PC-3 (cell line): Measurements from ENCODE around the gene ERV3-1. TPM values are rescaled to one million over a fixed set of nuclear protein-coding genes. Genes with fewer than 3 reads are reported as not detected.

Source experiments
- ATAC-seq: fragments of 200-7000 bp; cut with Tn5 transposase; 2 replicates; pipeline ENCODE4 v1.9.1; 2020; ENCODE audit warnings: mild to moderate bottlenecking, moderate library complexity
- BruUV-seq: library from RNA; stranded (reverse); fragments of 400-500 nt; replicated peaks from 2 replicates; lab custom pipeline; 2021; lab: Mats Ljungman, UMichigan
- CTCF ChIA-PET: fragments of 300-600 bp; sonication (Branson Sonifier 250); formaldehyde crosslinking; loops from one replicate; lab custom pipeline; 2022; ENCODE audit warnings: antibody characterized with exemption; lab: Charles Lee
- POLR2A ChIA-PET: fragments of 300-600 bp; sonication (Branson Sonifier 250); formaldehyde crosslinking; loops from one replicate; lab custom pipeline; 2022; ENCODE audit warnings: antibody characterized with exemption; ENCODE audit not compliant: unreplicated experiment; lab: Charles Lee
- DNase-seq: peaks from one replicate; pipeline ENCODE4 v3.0.0-alpha.2; 2015
- H2AFZ ChIP-seq: fragments of 300-600 bp; sonication (generic); 2 replicates; pipeline ENCODE4 v1.6.0; 2016; ENCODE audit warnings: antibody characterized with exemption, low read length
- H3F3A ChIP-seq: fragments of 300-600 bp; sonication (generic); one replicate; pipeline ENCODE4 v1.6.0; 2017; ENCODE audit warnings: antibody characterized with exemption, low read length, control low read depth, mild to moderate bottlenecking; ENCODE audit not compliant: unreplicated experiment
- H3K27ac ChIP-seq: fragments of 300-600 bp; sonication (generic); 2 replicates; pipeline ENCODE4 v1.5.1; 2016; ENCODE audit warnings: mild to moderate bottlenecking, low read length
- H3K27me3 ChIP-seq: fragments of 300-600 bp; sonication (generic); 2 replicates; pipeline ENCODE4 v1.6.1; 2016; ENCODE audit warnings: low read length, mixed read lengths
- H3K36me3 ChIP-seq: fragments of 300-600 bp; sonication (generic); 2 replicates; pipeline ENCODE4 v1.6.1; 2016; ENCODE audit warnings: low read depth, mixed run types, low read length, mixed read lengths
- H3K4me1 ChIP-seq: fragments of 300-600 bp; sonication (generic); 2 replicates; pipeline ENCODE4 v1.5.1; 2016; ENCODE audit warnings: low read length; ENCODE audit not compliant: insufficient read depth
- H3K4me2 ChIP-seq: fragments of 300-600 bp; sonication (generic); 2 replicates; pipeline ENCODE4 v1.6.0; 2016; ENCODE audit warnings: low read length
- H3K4me3 ChIP-seq: fragments of 300-600 bp; sonication (generic); 2 replicates; pipeline ENCODE4 v1.5.1; 2016; ENCODE audit warnings: mild to moderate bottlenecking, low read length, mixed read lengths
- H3K79me2 ChIP-seq: fragments of 300-600 bp; sonication (generic); 2 replicates; pipeline ENCODE4 v1.6.1; 2017; ENCODE audit warnings: low read length, mixed read lengths
- H3K9ac ChIP-seq: fragments of 300-600 bp; sonication (generic); 2 replicates; pipeline ENCODE4 v1.6.0; 2016; ENCODE audit warnings: mild to moderate bottlenecking, low read length
- H3K9me2 ChIP-seq: fragments of 300-600 bp; sonication (generic); replicated peaks from 2 replicates; pipeline ENCODE4 v1.6.1; 2016; ENCODE audit warnings: mixed run types, low read length, mixed read lengths
- H3K9me3 ChIP-seq: fragments of 300-600 bp; sonication (generic); 2 replicates; pipeline ENCODE4 v1.6.1; 2016; ENCODE audit warnings: low read length, mixed read lengths
- H4K20me1 ChIP-seq: fragments of 300-600 bp; sonication (generic); 2 replicates; pipeline ENCODE4 v1.6.1; 2016; ENCODE audit warnings: low read length, mixed read lengths
- CTCF ChIP-seq: fragments of 300-600 bp; sonication (generic); conservative IDR thresholded peaks from 2 replicates; pipeline ENCODE4 v1.5.1; 2017; ENCODE audit warnings: antibody characterized with exemption, low read depth, mild to moderate bottlenecking, low read length
- EZH2 ChIP-seq: fragments of 300-600 bp; sonication (generic); IDR thresholded peaks from one replicate; pipeline ENCODE4 v1.6.1; 2017; ENCODE audit warnings: antibody characterized with exemption, mild to moderate bottlenecking, low read length; ENCODE audit not compliant: unreplicated experiment
- EZH2phosphoT487 ChIP-seq: fragments of 300-600 bp; sonication (generic); IDR thresholded peaks from 2 replicates; pipeline ENCODE4 v1.6.1; 2018; ENCODE audit warnings: mild to moderate bottlenecking, antibody characterized with exemption, low read length, borderline replicate concordance
- intact Hi-C: fragments of 100-400 bp; cut with micrococcal nuclease; formaldehyde crosslinking; loops from 2 replicates; pipeline ENCODE4 v1.9.0; 2023
- total RNA-seq: library from RNA; depleted of rRNA; stranded (reverse); fragments of >200 nt; gene quantifications from 2 replicates; pipeline ENCODE4 v1.2.3, GENCODE V29; 2014

The ERV3-1 gene
- total RNA-seq, 1 experiment from 2014 or later, result 8.6 TPM

GRCh38 chr7:64999165-65000004, 7.1 kb downstream of the ERV3-1 start:
- no peaks in the 10 kb centered on the region for H3F3A ChIP-seq
- peaks cover 56% of the 10 kb centered on the region for H3K36me3 ChIP-seq
- H3K79me2 ChIP-seq, result peaks cover 37% of the 10 kb centered on the region
- DNase-seq (peak; percentile 74), ATAC-seq (peak; percentile 32)
- peak overlapping the region; percentile 12; the same call in 1 of the 2 replicates for H3K4me3 ChIP-seq
- no peak overlapping the region for H2AFZ ChIP-seq
- no peaks in the 10 kb centered on the region for H3K9me2 ChIP-seq
- POLR2A ChIA-PET, result no interaction called here
- CTCF ChIA-PET, result no interaction called here
- no peak overlapping the region for H3K4me2 ChIP-seq
- no TSS peak for BruUV-seq
- peaks cover 5% of the 10 kb centered on the region; the same call in 1 of the 2 replicates for H3K9me3 ChIP-seq
- H4K20me1 ChIP-seq, result no peaks in the 10 kb centered on the region
- H3K4me1 ChIP-seq, result peaks cover 26% of the 10 kb centered on the region
- intact Hi-C loops, result no loop called here
- TF ChIP-seq EZH2phosphoT487 (no peak), CTCF (no peak), EZH2 (no peak)
- H3K9ac ChIP-seq, result peak overlapping the region; percentile 40; the same call in 1 of the 2 replicates
- peak overlapping the region; percentile 87 for H3K27ac ChIP-seq
- no peaks in the 10 kb centered on the region for H3K27me3 ChIP-seq

- Histone ChIP-seq H3K9me3 (peaks cover 7% of the 10 kb centered on the region; the same call in 1 of the 2 replicates), H3K4me1 (peaks cover 26% of the 10 kb centered on the region), H3K4me2 (peak overlapping the region; percentile 23; the same call in 1 of the 2 replicates), H3F3A (no peaks in the 10 kb centered on the region), H3K36me3 (peaks cover 51% of the 10 kb centered on the region), H3K79me2 (peaks cover 32% of the 10 kb centered on the region), H4K20me1 (no peaks in the 10 kb centered on the region), H3K27ac (peak overlapping the region; percentile 87), H3K27me3 (no peaks in the 10 kb centered on the region), H3K9ac (peak overlapping the region; percentile 40; the same call in 1 of the 2 replicates), H3K4me3 (peak overlapping the region; percentile 12; the same call in 1 of the 2 replicates), H2AFZ (no peak overlapping the region), H3K9me2 (no peaks in the 10 kb centered on the region)
- no peak for TF ChIP-seq CTCF
- TF ChIP-seq EZH2, result no peak
- no peak for TF ChIP-seq EZH2phosphoT487
- DNase-seq (no peak), ATAC-seq (no peak)
- ChIA-PET CTCF (no interaction called here), POLR2A (no interaction called here)
- TSS peak; percentile 24 for BruUV-seq
- intact Hi-C loops, result no loop called here
Observed at GRCh38 chr7:64998865-64999164, 7.7 kb downstream of the ERV3-1 start.

- Histone ChIP-seq H3K27me3 (no peaks in the 10 kb centered on the region), H3K9ac (no peak overlapping the region), H3K4me1 (peaks cover 26% of the 10 kb centered on the region), H3K36me3 (peaks cover 43% of the 10 kb centered on the region), H3F3A (no peaks in the 10 kb centered on the region), H3K9me2 (no peaks in the 10 kb centered on the region), H2AFZ (no peak overlapping the region), H3K4me3 (no peak overlapping the region), H3K9me3 (peaks cover 7% of the 10 kb centered on the region; the same call in 1 of the 2 replicates), H3K4me2 (peak overlapping the region; percentile 30; the same call in 1 of the 2 replicates), H3K79me2 (peaks cover 23% of the 10 kb centered on the region), H4K20me1 (no peaks in the 10 kb centered on the region), H3K27ac (peak overlapping the region; percentile 87)
- intact Hi-C loops, result no loop called here
- CTCF ChIA-PET, result no interaction called here
- no TSS peak for BruUV-seq
- POLR2A ChIA-PET, result no interaction called here
- peak; percentile 90 for DNase-seq
- ATAC-seq, result peak; percentile 70
- TF ChIP-seq CTCF, result no peak
- TF ChIP-seq EZH2, result no peak
- TF ChIP-seq EZH2phosphoT487, result no peak
Observed at GRCh38 chr7:64997927-64998391, 8.5 kb downstream of the ERV3-1 start.
